Osteocyte (in vitro differentiated cells): Measurements from ENCODE around the gene CRTC1. TPM values are rescaled to one million over a fixed set of nuclear protein-coding genes. Genes with fewer than 3 reads are reported as not detected.
"Not testable (repeated sequence)": the region's sequence is repeated elsewhere in the genome, so short reads cannot be mapped to it uniquely, and the experiment has no call there.

Experiments used
- DNase-seq: peaks from one replicate; pipeline ENCODE4 v3.0.0; 2021; ENCODE audit warnings: mixed read lengths; ENCODE audit not compliant: unreplicated experiment; ENCODE audit errors: extremely low spot score
- H3K27ac Mint-ChIP-seq: one replicate; pipeline ENCODE4 v1.8.0; 2021; ENCODE audit warnings: mild to moderate bottlenecking, mixed read lengths; ENCODE audit not compliant: unreplicated experiment
- H3K27me3 Mint-ChIP-seq: one replicate; pipeline ENCODE4 v1.8.0; 2021; ENCODE audit warnings: mixed read lengths; ENCODE audit not compliant: unreplicated experiment
- H3K36me3 Mint-ChIP-seq: one replicate; pipeline ENCODE4 v1.8.0; 2021; ENCODE audit warnings: mixed read lengths; ENCODE audit not compliant: unreplicated experiment
- H3K4me1 Mint-ChIP-seq: one replicate; pipeline ENCODE4 v1.8.0; 2021; ENCODE audit warnings: mixed read lengths; ENCODE audit not compliant: unreplicated experiment
- H3K4me3 Mint-ChIP-seq: one replicate; pipeline ENCODE4 v1.8.0; 2021; ENCODE audit warnings: mild to moderate bottlenecking, moderate library complexity, mixed read lengths; ENCODE audit not compliant: unreplicated experiment
- H3K9me3 Mint-ChIP-seq: one replicate; pipeline ENCODE4 v1.8.0; 2021; ENCODE audit warnings: mixed read lengths; ENCODE audit not compliant: unreplicated experiment
- total RNA-seq: library from RNA; stranded (reverse); gene quantifications from 2 replicates; pipeline ENCODE4 v1.2.1, GENCODE V29; 2021
- TF ChIP-seq, protein P1 (sequence below): fragments of 200-600 bp; sonication (generic); IDR thresholded peaks from 2 replicates; pipeline ENCODE4 v1.5.0; 2021; ENCODE audit warnings: antibody characterized with exemption, mild to moderate bottlenecking, moderate library complexity

CRTC1 gene
- total RNA-seq, 1 donor from 2014 or later: 25.7 TPM

GRCh38 chr19:18674616-18675015 is 8.9 kb upstream of the CRTC1 start:
- Mint-ChIP-seq H3K36me3 (peaks cover 1% of the 10 kb centered on the region), H3K4me3 (no peak overlapping the region), H3K27ac (no peak overlapping the region), H3K9me3 (no peaks in the 10 kb centered on the region), H3K4me1 (peaks cover 21% of the 10 kb centered on the region), H3K27me3 (no peaks in the 10 kb centered on the region)
- TF ChIP-seq, protein P1, sequence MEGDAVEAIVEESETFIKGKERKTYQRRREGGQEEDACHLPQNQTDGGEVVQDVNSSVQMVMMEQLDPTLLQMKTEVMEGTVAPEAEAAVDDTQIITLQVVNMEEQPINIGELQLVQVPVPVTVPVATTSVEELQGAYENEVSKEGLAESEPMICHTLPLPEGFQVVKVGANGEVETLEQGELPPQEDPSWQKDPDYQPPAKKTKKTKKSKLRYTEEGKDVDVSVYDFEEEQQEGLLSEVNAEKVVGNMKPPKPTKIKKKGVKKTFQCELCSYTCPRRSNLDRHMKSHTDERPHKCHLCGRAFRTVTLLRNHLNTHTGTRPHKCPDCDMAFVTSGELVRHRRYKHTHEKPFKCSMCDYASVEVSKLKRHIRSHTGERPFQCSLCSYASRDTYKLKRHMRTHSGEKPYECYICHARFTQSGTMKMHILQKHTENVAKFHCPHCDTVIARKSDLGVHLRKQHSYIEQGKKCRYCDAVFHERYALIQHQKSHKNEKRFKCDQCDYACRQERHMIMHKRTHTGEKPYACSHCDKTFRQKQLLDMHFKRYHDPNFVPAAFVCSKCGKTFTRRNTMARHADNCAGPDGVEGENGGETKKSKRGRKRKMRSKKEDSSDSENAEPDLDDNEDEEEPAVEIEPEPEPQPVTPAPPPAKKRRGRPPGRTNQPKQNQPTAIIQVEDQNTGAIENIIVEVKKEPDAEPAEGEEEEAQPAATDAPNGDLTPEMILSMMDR: no peak
- DNase-seq: no peak

- DNase-seq: no peak
- TF ChIP-seq, protein P1: peak; percentile 60
- H3K27ac Mint-ChIP-seq: no peak overlapping the region
- H3K4me1 Mint-ChIP-seq: peaks cover 19% of the 10 kb centered on the region
- H3K27me3 Mint-ChIP-seq: no peaks in the 10 kb centered on the region
- no peaks in the 10 kb centered on the region for H3K36me3 Mint-ChIP-seq
- no peaks in the 10 kb centered on the region for H3K9me3 Mint-ChIP-seq
- no peak overlapping the region for H3K4me3 Mint-ChIP-seq
These were observed 7.7 kb upstream of the CRTC1 start for GRCh38 chr19:18675779-18676178.

DNA sequence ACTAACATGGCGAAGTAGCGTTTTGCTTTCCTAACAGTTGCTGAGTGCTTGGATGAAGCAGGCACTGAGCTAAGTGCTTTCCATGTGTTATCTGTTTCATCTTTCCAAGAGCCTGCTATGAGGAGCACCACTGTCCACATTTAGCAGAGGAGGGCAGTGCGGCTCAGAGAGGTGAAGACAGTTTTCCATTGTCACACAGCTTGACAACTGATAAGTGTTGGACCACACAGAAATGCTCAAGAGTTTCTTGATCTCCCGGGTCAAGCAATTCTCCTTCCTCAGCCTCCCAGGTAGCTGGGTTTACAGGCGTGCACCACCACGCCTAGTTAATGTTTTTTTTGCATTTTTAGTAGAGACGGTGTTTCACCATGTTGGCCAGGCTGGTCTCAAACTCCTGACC is 6.8 kb upstream of the CRTC1 start:
- DNase-seq: no peak
- H3K9me3 Mint-ChIP-seq: no peaks in the 10 kb centered on the region
- H3K27me3 Mint-ChIP-seq: no peaks in the 10 kb centered on the region
- no peak overlapping the region for H3K4me3 Mint-ChIP-seq
- peaks cover 20% of the 10 kb centered on the region for H3K4me1 Mint-ChIP-seq
- TF ChIP-seq, protein P1: no peak
- no peaks in the 10 kb centered on the region for H3K36me3 Mint-ChIP-seq
- no peak overlapping the region for H3K27ac Mint-ChIP-seq

- H3K4me1 Mint-ChIP-seq: peaks cover 20% of the 10 kb centered on the region
- no peaks in the 10 kb centered on the region for H3K27me3 Mint-ChIP-seq
- DNase-seq: no peak
- TF ChIP-seq, protein P1: no peak
- H3K9me3 Mint-ChIP-seq: no peaks in the 10 kb centered on the region
- no peaks in the 10 kb centered on the region for H3K36me3 Mint-ChIP-seq
- peak overlapping the region; percentile 63 for H3K27ac Mint-ChIP-seq
- H3K4me3 Mint-ChIP-seq: no peak overlapping the region
These were observed 6.3 kb upstream of the CRTC1 start for GRCh38 chr19:18677156-18677555.

GRCh38 chr19:18680148-18680547 is 3.3 kb upstream of the CRTC1 start:
- not testable (repeated sequence) for H3K27me3 Mint-ChIP-seq, DNase-seq, H3K27ac Mint-ChIP-seq, H3K36me3 Mint-ChIP-seq, H3K4me3 Mint-ChIP-seq, H3K9me3 Mint-ChIP-seq
- peaks cover 31% of the 10 kb centered on the region for H3K4me1 Mint-ChIP-seq

DNA sequence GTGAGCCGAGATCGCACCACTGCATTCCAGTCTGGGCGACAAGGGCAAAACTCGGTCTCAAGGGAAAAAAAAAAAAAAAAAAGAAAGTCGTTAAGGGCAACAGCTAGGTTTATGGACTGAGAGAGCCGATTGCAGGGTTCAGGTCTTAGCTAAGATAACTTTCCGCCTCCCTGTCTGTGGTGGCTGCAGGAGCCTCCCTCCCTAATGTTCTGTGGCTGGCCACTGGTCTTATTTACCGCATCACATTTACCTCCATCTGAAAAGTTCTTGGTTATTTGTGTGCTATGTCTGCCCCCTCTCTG is 722 bp upstream of the CRTC1 start:
- Mint-ChIP-seq H3K4me3 (peak overlapping the region; percentile 79), H3K4me1 (peaks cover 24% of the 10 kb centered on the region), H3K27ac (peak overlapping the region; percentile 83), H3K36me3 (no peaks in the 10 kb centered on the region), H3K9me3 (no peaks in the 10 kb centered on the region), H3K27me3 (no peaks in the 10 kb centered on the region)
- no peak for DNase-seq
- TF ChIP-seq, protein P1: no peak
